Erythroblast (primary cell): ENCODE results near the gene SOX15.

ENCODE experiments used
- GATA1 ChIP-seq: IDR thresholded peaks from 2 replicates; pipeline ENCODE4 v1.6.1; 2011; ENCODE audit warnings: low read depth, mild to moderate bottlenecking, control low read depth, low read length, moderate library complexity
- POLR2A ChIP-seq: IDR thresholded peaks from 2 replicates; pipeline ENCODE4 v1.6.1; 2011; ENCODE audit warnings: mild to moderate bottlenecking, low read length

DNA sequence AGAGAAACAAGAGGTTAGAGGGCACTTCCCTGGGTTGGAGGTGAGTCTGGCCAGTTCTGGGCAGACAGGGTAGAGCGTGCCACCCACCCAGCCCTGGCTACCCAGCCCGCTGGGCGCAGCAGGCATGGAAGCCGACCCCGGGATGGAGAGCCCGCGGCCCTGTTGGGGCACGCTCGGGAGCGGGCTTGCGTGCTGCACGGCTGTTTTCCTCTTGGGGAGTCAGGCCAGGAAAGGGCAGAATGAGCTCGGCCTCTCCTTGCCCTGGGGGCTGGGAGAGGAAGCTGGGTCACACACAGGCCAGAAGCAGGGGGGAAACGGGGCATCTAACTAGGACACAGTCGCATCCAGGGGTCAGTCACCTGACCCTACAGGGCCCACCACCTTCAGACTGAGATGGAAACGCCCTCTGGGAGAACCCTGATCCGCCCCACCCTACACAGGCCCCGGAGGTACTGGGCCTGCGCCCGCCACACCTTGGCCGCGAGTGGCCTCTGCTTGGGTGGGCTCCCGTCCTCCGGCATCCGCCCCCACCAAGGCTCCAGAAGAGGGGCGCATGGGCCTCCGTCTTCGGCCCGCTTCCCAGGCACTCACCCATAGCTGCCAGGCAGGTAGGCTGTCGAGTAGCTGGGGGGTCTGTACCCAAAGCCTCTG lies 1.2 kb downstream of the SOX15 start:
- no peak for TF ChIP-seq POLR2A
- TF ChIP-seq GATA1 = no peak
